Peyer's patch (tissue), 4 donors: ENCODE results near the gene PLB1. TPM values are rescaled to one million over a fixed set of nuclear protein-coding genes. Genes with fewer than 3 reads are reported as not detected.
A peak's percentile ranks its signal among the peaks of the same experiment; 100 is the strongest.

ENCODE experiments used
- DNase-seq, 3 donors: peaks; one replicate each; pipeline ENCODE4 v3.0.0-alpha.2; 2017 to 2019
- H3K27ac ChIP-seq, 4 donors: fragments of 200-600 bp; sonication (generic); one replicate each; pipeline ENCODE4 v1.5.1; 2016 to 2019
- H3K27me3 ChIP-seq, 2 donors: fragments of 200-600 bp; sonication (generic); one replicate each; pipeline ENCODE4 v1.5.1; 2019
- H3K36me3 ChIP-seq, 3 donors: fragments of 200-600 bp; sonication (generic); one replicate each; pipeline ENCODE4 v1.5.1; 2016 to 2019
- H3K4me1 ChIP-seq, 4 donors: fragments of 200-600 bp; sonication (generic); one replicate each; pipeline ENCODE4 v1.5.1; 2016 to 2019
- H3K4me3 ChIP-seq, 4 donors: fragments of 200-600 bp; sonication (generic); 1 replicate in 3 of 4; 2 replicates in 1 of 4; pipeline ENCODE4 v1.5.1; 2016 to 2019; ENCODE audit warnings: mild to moderate bottlenecking in 1 of 4
- H3K9me3 ChIP-seq, 4 donors: fragments of 200-600 bp; sonication (generic); one replicate each; pipeline ENCODE4 v1.5.1; 2016 to 2019; ENCODE audit warnings: mild to moderate bottlenecking in 1 of 4
- POLR2A ChIP-seq, 2 donors: fragments of 450-650 bp; IDR thresholded peaks; one replicate each; pipeline ENCODE4 v1.5.1; 2017; ENCODE audit warnings: antibody characterized with exemption in 2 of 2, mild to moderate bottlenecking in 2 of 2, moderate library complexity in 2 of 2
- total RNA-seq, 4 donors: library from RNA; depleted of rRNA; stranded (reverse); fragments of >200 nt; gene quantifications; one replicate each; pipeline ENCODE4 v1.1.0, GENCODE V29; 2016
- TF ChIP-seq, protein P1 (sequence below), 6 experiments: fragments of 450-650 bp in 4 of 6; fragments of 200-600 bp in 2 of 6; sonication (generic) in 1 of 6; IDR thresholded peaks; one replicate each; pipeline ENCODE4 v1.5.1; 2017 to 2019; ENCODE audit warnings: antibody characterized with exemption in 6 of 6, mild to moderate bottlenecking in 3 of 6, moderate library complexity in 1 of 6

Gene PLB1
- total RNA-seq, 4 donors from 2014 or later, result 9.1 to 345 (median 146) TPM

DNA sequence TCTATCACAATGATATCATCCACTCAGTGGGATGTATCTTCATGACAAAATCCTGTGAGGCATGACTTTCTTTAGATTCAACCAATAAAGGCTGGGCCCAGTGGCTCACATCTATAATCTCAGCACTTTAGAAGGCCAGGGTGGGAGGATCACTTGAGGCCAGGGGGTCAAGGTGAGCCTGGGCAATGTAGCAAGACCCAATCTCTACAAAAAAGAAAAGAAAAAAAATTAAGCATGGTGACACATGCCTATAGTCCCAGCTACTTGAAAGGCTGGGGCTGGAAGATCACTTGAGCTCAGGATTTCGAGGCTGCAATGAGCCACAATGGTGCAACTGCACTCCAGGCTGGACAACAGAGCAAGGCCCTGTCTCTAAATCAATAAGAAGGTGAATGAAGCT lies 68.0 kb downstream of the PLB1 start:
- H3K4me3 ChIP-seq, result no peak overlapping the region
- TF ChIP-seq, protein P1, sequence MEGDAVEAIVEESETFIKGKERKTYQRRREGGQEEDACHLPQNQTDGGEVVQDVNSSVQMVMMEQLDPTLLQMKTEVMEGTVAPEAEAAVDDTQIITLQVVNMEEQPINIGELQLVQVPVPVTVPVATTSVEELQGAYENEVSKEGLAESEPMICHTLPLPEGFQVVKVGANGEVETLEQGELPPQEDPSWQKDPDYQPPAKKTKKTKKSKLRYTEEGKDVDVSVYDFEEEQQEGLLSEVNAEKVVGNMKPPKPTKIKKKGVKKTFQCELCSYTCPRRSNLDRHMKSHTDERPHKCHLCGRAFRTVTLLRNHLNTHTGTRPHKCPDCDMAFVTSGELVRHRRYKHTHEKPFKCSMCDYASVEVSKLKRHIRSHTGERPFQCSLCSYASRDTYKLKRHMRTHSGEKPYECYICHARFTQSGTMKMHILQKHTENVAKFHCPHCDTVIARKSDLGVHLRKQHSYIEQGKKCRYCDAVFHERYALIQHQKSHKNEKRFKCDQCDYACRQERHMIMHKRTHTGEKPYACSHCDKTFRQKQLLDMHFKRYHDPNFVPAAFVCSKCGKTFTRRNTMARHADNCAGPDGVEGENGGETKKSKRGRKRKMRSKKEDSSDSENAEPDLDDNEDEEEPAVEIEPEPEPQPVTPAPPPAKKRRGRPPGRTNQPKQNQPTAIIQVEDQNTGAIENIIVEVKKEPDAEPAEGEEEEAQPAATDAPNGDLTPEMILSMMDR (IDR thresholded peaks at IDR 0.05), result no peak
- TF ChIP-seq POLR2A (IDR thresholded peaks at IDR 0.05), result no peak
- H3K27me3 ChIP-seq, result no peaks in the 10 kb centered on the region
- no peaks in the 10 kb centered on the region for H3K9me3 ChIP-seq
- no peaks in the 10 kb centered on the region for H3K4me1 ChIP-seq
- no peak overlapping the region for H3K27ac ChIP-seq
- DNase-seq, result no peak
- no peaks in the 10 kb centered on the region for H3K36me3 ChIP-seq

DNA sequence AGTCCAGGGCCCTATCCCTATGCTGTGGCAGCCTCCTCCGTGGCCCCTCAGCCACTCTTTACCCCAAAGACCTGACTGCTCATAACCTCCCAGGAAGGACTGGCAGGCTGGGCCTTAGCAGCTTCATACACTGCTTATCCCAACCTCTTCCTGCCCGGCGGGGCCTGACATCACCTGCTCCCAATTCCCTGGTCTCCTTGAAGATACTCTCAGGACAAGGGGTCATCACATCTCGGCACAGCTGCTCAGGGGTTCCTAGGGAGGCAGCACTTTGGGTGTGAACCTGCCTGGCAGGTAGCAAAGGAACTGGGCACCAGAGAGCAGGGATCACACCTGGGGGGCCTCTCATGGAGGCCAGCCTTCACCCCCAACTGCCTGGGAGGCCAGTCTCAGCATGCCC lies 68.5 kb downstream of the PLB1 start:
- no peak overlapping the region for H3K4me3 ChIP-seq
- no peak for DNase-seq
- no peaks in the 10 kb centered on the region for H3K4me1 ChIP-seq
- TF ChIP-seq, protein P1 (IDR thresholded peaks at IDR 0.05), result no peak
- TF ChIP-seq POLR2A (IDR thresholded peaks at IDR 0.05), result no peak
- no peaks in the 10 kb centered on the region for H3K27me3 ChIP-seq
- no peaks in the 10 kb centered on the region for H3K9me3 ChIP-seq
- no peaks in the 10 kb centered on the region for H3K36me3 ChIP-seq
- no peak overlapping the region for H3K27ac ChIP-seq

DNA sequence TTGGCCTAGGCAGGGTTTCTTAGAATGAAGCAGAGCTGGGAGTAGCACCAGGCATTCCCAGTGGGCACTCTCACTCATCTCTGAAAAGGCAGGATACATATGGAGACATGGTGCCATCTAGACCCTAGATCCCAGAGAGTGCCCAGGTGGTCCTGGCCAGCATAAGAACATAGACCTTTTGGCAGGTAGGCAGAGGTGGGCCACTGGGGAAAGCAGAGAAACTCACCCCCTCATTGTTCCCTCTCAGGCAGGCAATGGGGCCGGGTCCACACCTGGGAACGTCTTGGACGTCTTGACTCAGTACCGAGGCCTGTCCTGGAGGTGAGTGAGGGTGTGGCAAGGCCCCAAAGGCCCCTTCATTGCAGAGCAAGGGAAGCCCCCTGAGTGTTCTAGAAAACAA lies 69.2 kb downstream of the PLB1 start:
- H3K4me3 ChIP-seq, result no peak overlapping the region
- H3K27me3 ChIP-seq, result no peaks in the 10 kb centered on the region
- no peaks in the 10 kb centered on the region for H3K4me1 ChIP-seq
- H3K36me3 ChIP-seq, result no peaks in the 10 kb centered on the region
- no peak for DNase-seq
- no peaks in the 10 kb centered on the region for H3K9me3 ChIP-seq
- no peak overlapping the region for H3K27ac ChIP-seq
- TF ChIP-seq, protein P1 (IDR thresholded peaks at IDR 0.05), result no peak
- TF ChIP-seq POLR2A (IDR thresholded peaks at IDR 0.05), result no peak

DNA sequence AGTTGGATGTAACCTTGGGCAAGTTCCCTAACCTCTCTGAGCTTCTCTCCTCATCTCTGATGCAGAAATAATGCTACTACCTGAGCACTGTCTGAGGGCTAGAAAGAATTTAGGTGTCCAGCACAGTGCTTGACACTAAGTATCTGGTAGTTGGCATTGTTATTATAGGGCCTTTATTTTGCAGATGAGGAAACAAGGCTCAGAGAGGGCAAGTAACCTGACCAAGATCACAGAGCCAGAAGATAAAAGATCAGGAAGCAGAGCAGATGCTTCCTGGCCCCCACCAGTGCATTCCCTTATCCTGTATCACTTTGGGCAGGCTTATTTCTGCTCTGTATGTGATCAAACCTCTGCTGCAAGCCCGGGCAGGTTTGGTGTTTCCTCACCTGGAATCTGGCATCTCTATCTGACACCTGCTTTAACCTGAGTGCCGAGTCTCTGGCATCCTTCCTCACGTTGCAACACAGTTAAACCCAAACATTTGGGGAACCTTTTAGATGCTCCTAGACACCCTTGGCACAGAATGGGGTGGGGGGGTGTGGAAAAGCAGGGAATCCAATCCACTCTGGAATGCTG lies 69.9 kb downstream of the PLB1 start:
- Histone ChIP-seq H3K36me3 (no peaks in the 10 kb centered on the region), H3K4me3 (no peak overlapping the region), H3K27me3 (no peaks in the 10 kb centered on the region), H3K27ac (no peak overlapping the region), H3K4me1 (no peaks in the 10 kb centered on the region), H3K9me3 (no peaks in the 10 kb centered on the region)
- TF ChIP-seq, protein P1 (IDR thresholded peaks at IDR 0.05), result no peak
- no peak for TF ChIP-seq POLR2A (IDR thresholded peaks at IDR 0.05)
- DNase-seq, result no peak

DNA sequence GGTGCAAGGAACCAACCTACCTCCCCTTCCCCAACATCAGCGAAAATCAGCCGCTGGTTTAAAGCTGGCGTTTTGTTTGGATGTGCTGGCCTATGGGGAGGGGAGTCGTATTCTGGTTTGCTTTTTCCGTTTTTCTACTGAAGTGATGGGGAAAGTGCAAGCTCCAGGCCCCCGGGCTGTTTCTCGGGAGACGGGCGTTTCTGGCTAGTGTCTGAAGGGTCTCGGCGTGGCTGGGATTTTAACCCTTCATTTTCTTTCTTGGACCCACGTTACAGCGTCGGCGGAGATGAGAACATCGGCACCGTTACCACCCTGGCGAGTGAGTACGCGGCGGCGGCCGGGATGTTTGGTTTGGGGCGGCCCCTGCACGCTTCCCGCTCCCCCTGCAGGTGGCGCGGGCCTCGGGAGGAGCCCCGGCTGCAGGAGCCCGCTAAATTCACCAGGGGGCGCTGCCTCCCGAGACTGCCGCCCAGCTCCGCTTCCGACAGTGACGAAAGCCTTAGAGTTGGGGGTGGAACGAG lies 70.7 kb downstream of the PLB1 start:
- H3K4me3 ChIP-seq, result peak overlapping the region; percentile 32 to 57 (median 54)
- no peaks in the 10 kb centered on the region for H3K9me3 ChIP-seq
- TF ChIP-seq, protein P1 (IDR thresholded peaks at IDR 0.05), result peak; percentile 99 to 100 (median 100)
- no peak for TF ChIP-seq POLR2A (IDR thresholded peaks at IDR 0.05)
- peak overlapping the region; percentile 7 to 62 (median 27) for H3K27ac ChIP-seq
- DNase-seq, result peak; percentile 79 to 93 (median 92)
- H3K36me3 ChIP-seq, result no peaks in the 10 kb centered on the region
- H3K27me3 ChIP-seq, result no peaks in the 10 kb centered on the region
- no peaks in the 10 kb centered on the region for H3K4me1 ChIP-seq
